ENCODE results near the gene COL1A1. TPM values are rescaled to one million over a fixed set of nuclear protein-coding genes. Genes with fewer than 3 reads are reported as not detected.
A peak's percentile ranks its signal among the peaks of the same experiment; 100 is the strongest.

Gene COL1A1
- total and polyA plus RNA-seq, 2 experiments from 2014 or later = 6,472 to 15,283 TPM

DNA sequence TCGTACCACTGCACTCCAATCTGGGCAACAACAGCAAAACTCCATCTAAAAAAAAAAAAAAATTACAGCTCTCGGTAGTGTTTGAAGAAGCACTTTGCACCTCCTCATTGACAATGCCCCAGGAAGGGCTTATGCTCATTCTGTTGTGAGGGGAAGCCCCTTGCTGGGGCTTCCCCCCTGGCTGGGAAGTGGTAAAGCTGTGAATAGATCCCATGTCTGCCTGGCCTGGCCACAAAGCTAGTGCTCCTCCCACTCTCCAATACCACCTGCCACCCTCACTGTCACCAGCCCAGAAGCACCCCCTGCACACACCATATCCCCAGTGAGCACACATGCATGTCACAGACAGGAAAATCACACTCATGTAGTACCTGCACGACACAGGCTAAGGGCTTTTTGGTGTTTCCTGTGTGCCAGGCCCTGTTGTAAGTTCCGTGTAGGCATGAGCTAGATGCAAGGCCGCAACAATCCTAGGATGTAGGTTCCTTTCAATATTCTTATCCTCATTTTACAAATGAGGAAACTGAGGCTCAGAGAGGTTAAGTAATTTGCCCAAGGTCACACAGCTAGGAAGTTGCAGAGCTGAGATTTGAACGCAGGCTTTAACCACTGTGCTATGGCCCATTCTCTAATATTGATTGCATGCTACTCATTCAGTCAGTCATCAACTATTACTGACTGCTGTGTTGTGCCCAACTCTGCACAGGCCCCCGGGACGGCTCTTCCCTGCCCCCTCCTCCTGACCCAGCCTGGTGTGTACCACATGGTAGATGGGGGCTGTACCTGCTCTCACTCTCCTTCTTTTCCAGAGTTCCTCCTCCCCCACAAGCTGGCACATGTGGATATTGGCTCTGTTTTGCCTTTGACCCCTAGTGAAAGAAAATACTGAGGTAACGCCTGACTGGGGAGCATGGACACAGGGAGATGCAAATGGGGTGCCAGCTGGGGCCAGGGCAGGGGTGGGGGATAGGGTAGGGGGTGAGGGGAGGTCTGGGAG, 11.9 kb upstream of the COL1A1 start:
- TF ChIP-seq EZH2 (IDR thresholded peaks at IDR 0.05; ENCODE audit: insufficient read depth, poor library complexity, severe bottlenecking) (no peak), EZH2phosphoT487 (IDR thresholded peaks at IDR 0.05; ENCODE audit: insufficient read depth, low read depth) (no peak)
- H3K9me3 ChIP-seq (ENCODE audit: low read depth) = no peaks in the 10 kb centered on the region
- no peaks in the 10 kb centered on the region for H4K20me1 ChIP-seq (ENCODE audit: insufficient read depth)
- no peak overlapping the region for H3K4me2 ChIP-seq (ENCODE audit: unreplicated experiment)
- DNase-seq = peak; percentile 40
- H3K4me1 ChIP-seq (ENCODE audit: insufficient read depth) = peaks cover 84% of the 10 kb centered on the region
- in situ Hi-C loops (cut with MboI) = no loop called here
- no peaks in the 10 kb centered on the region for H3K9me2 ChIP-seq (ENCODE audit: insufficient read depth)
- H3K27me3 ChIP-seq (replicated peaks; ENCODE audit: insufficient read depth) = no peaks in the 10 kb centered on the region
- no peaks in the 10 kb centered on the region for H3K36me3 ChIP-seq (ENCODE audit: low read depth)
- peaks cover 72% of the 10 kb centered on the region for H3F3A ChIP-seq (ENCODE audit: insufficient read depth)
- no peak overlapping the region for H3K4me3 ChIP-seq
- H3K9ac ChIP-seq = peak overlapping the region; percentile 94
- WGBS, 2 experiments (ENCODE audit: low coverage in 1 of 2, low lambda C conversion rate in 2 of 2, missing lambda C conversion rate in 2 of 2) = 83 to 85% methylated on average over 9 of the region's 9 CpGs
- H2AFZ ChIP-seq = no peak overlapping the region
- H3K27ac ChIP-seq = peak overlapping the region; percentile 100; the same call in 1 of the 2 replicates
- H3K79me2 ChIP-seq (ENCODE audit: insufficient read depth) = peaks cover 40% of the 10 kb centered on the region

- no peak overlapping the region for H2AFZ ChIP-seq
- peaks cover 70% of the 10 kb centered on the region for H3F3A ChIP-seq (ENCODE audit: insufficient read depth)
- no peaks in the 10 kb centered on the region for H4K20me1 ChIP-seq (ENCODE audit: insufficient read depth)
- H3K9me3 ChIP-seq (ENCODE audit: low read depth) = no peaks in the 10 kb centered on the region
- H3K4me3 ChIP-seq = peak overlapping the region; percentile 26
- DNase-seq = peak; percentile 91
- TF ChIP-seq EZH2phosphoT487 (IDR thresholded peaks at IDR 0.05; ENCODE audit: insufficient read depth, low read depth) (no peak), EZH2 (IDR thresholded peaks at IDR 0.05; ENCODE audit: insufficient read depth, poor library complexity, severe bottlenecking) (no peak)
- no peaks in the 10 kb centered on the region for H3K9me2 ChIP-seq (ENCODE audit: insufficient read depth)
- peaks cover 84% of the 10 kb centered on the region for H3K4me1 ChIP-seq (ENCODE audit: insufficient read depth)
- H3K4me2 ChIP-seq (ENCODE audit: unreplicated experiment) = peak overlapping the region; percentile 81
- peak overlapping the region; percentile 100 for H3K27ac ChIP-seq
- no peaks in the 10 kb centered on the region for H3K27me3 ChIP-seq (replicated peaks; ENCODE audit: insufficient read depth)
- peaks cover 48% of the 10 kb centered on the region for H3K79me2 ChIP-seq (ENCODE audit: insufficient read depth)
- in situ Hi-C loops (cut with MboI) = no loop called here
- WGBS, 2 experiments (ENCODE audit: low coverage in 1 of 2, low lambda C conversion rate in 2 of 2, missing lambda C conversion rate in 2 of 2) = 25 to 28% methylated on average over 15 of the region's 15 CpGs
- H3K36me3 ChIP-seq (ENCODE audit: low read depth) = no peaks in the 10 kb centered on the region
- H3K9ac ChIP-seq = peak overlapping the region; percentile 94
Observed at GRCh38 chr17:50212121-50212843, 10.9 kb upstream of the COL1A1 start.

- peak overlapping the region; percentile 94 for H3K9ac ChIP-seq
- peaks cover 46% of the 10 kb centered on the region for H3K79me2 ChIP-seq (ENCODE audit: insufficient read depth)
- in situ Hi-C loops (cut with MboI) = no loop called here
- DNase-seq = peak; percentile 87
- H2AFZ ChIP-seq = no peak overlapping the region
- no peaks in the 10 kb centered on the region for H3K36me3 ChIP-seq (ENCODE audit: low read depth)
- TF ChIP-seq EZH2phosphoT487 (IDR thresholded peaks at IDR 0.05; ENCODE audit: insufficient read depth, low read depth) = no peak
- no peak for TF ChIP-seq EZH2 (IDR thresholded peaks at IDR 0.05; ENCODE audit: insufficient read depth, poor library complexity, severe bottlenecking)
- H3K9me2 ChIP-seq (ENCODE audit: insufficient read depth) = no peaks in the 10 kb centered on the region
- peak overlapping the region; percentile 100 for H3K27ac ChIP-seq
- H3K9me3 ChIP-seq (ENCODE audit: low read depth) = no peaks in the 10 kb centered on the region
- H3K4me2 ChIP-seq (ENCODE audit: unreplicated experiment) = peak overlapping the region; percentile 81
- H3K4me1 ChIP-seq (ENCODE audit: insufficient read depth) = peaks cover 84% of the 10 kb centered on the region
- WGBS, 2 experiments (ENCODE audit: low coverage in 1 of 2, low lambda C conversion rate in 2 of 2, missing lambda C conversion rate in 2 of 2) = 2 to 9% methylated on average over 8 to 9 of the region's 9 CpGs
- no peaks in the 10 kb centered on the region for H3K27me3 ChIP-seq (replicated peaks; ENCODE audit: insufficient read depth)
- H4K20me1 ChIP-seq (ENCODE audit: insufficient read depth) = no peaks in the 10 kb centered on the region
- peaks cover 67% of the 10 kb centered on the region for H3F3A ChIP-seq (ENCODE audit: insufficient read depth)
- H3K4me3 ChIP-seq = peak overlapping the region; percentile 57
Observed at GRCh38 chr17:50211249-50212120, 10.1 kb upstream of the COL1A1 start.
